ENCODE measurements around the gene ATRIP.
A peak's percentile ranks its signal among the peaks of the same experiment; 100 is the strongest.

The ATRIP gene

GRCh38 chr3:48430708-48431101 lies 15.8 kb upstream of the ATRIP start:
- H2BK12ac ChIP-seq (ENCODE audit: low read length) = no peak overlapping the region
- peak overlapping the region; percentile 91 for H2BK5ac ChIP-seq (ENCODE audit: low read length)
- peak overlapping the region in 1 of 2 donors; percentile 77 for H3K4me3 ChIP-seq (ENCODE audit: low read length in 2 of 2)
- peak overlapping the region; percentile 34 for H2BK15ac ChIP-seq (ENCODE audit: low read length)
- no peak overlapping the region for H3K23ac ChIP-seq (ENCODE audit: low read depth, low read length, poor library complexity)
- H3K4me1 ChIP-seq (ENCODE audit: control insufficient read depth in 2 of 2, insufficient read depth in 1 of 2, low read depth in 1 of 2, low read length in 2 of 2) = peaks cover 23 to 44% of the 10 kb centered on the region in 2 donors
- no peak overlapping the region for H2BK120ac ChIP-seq (ENCODE audit: low read depth, low read length)
- no peak for DNase-seq (ENCODE audit: low spot score)
- peaks cover 16 to 57% of the 10 kb centered on the region in 2 donors for H3K36me3 ChIP-seq (replicated peaks in 1 of 2; ENCODE audit: control insufficient read depth in 2 of 2, insufficient read depth in 2 of 2, low read length in 2 of 2)
- H2AFZ ChIP-seq (ENCODE audit: low read length) = no peak overlapping the region
- H2AK5ac ChIP-seq (ENCODE audit: low read depth, low read length) = peak overlapping the region; percentile 8
- H3K4ac ChIP-seq (ENCODE audit: low read length) = no peak overlapping the region
- H3K27ac ChIP-seq (replicated peaks; ENCODE audit: low read length) = peak overlapping the region; percentile 92
- H3K18ac ChIP-seq (ENCODE audit: low read length) = peak overlapping the region; percentile 58
- H3K9me3 ChIP-seq (replicated peaks in 1 of 2; ENCODE audit: control insufficient read depth in 2 of 2, insufficient read depth in 1 of 2, low read depth in 1 of 2, low read length in 2 of 2) = no peaks in the 10 kb centered on the region
- no peak overlapping the region for H4K91ac ChIP-seq (ENCODE audit: low read depth, low read length, poor library complexity)
- H3K4me2 ChIP-seq (ENCODE audit: insufficient read depth, low read length, poor library complexity, severe bottlenecking) = no peak overlapping the region
- peaks cover 17% of the 10 kb centered on the region for H3K79me1 ChIP-seq (ENCODE audit: low read depth, low read length)
- peak overlapping the region; percentile 73 for H4K8ac ChIP-seq (ENCODE audit: low read depth, low read length)
- H3K9ac ChIP-seq (ENCODE audit: low read depth, low read length, poor library complexity) = no peak overlapping the region
- no peaks in the 10 kb centered on the region for H3K27me3 ChIP-seq (ENCODE audit: control insufficient read depth in 3 of 3, insufficient read depth in 3 of 3, low read depth in 1 of 3, low read length in 3 of 3)
- WGBS, 2 donors (ENCODE audit: extremely low coverage in 2 of 2, insufficient read length in 2 of 2, insufficient replicate concordance in 1 of 2) = no CpG with 5 or more reads among the region's 1 CpG
- H3K14ac ChIP-seq (ENCODE audit: low read length) = no peak overlapping the region

GRCh38 chr3:48431224-48432029 lies 15.1 kb upstream of the ATRIP start:
- H3K23ac ChIP-seq (ENCODE audit: low read depth, low read length, poor library complexity) = no peak overlapping the region
- H2BK5ac ChIP-seq (ENCODE audit: low read length) = no peak overlapping the region
- H3K18ac ChIP-seq (ENCODE audit: low read length) = no peak overlapping the region
- H3K36me3 ChIP-seq (replicated peaks in 1 of 2; ENCODE audit: control insufficient read depth in 2 of 2, insufficient read depth in 2 of 2, low read length in 2 of 2) = peaks cover 16 to 50% of the 10 kb centered on the region in 2 donors
- H3K4ac ChIP-seq (ENCODE audit: low read length) = no peak overlapping the region
- H3K14ac ChIP-seq (ENCODE audit: low read length) = no peak overlapping the region
- H2BK15ac ChIP-seq (ENCODE audit: low read length) = no peak overlapping the region
- WGBS, 2 donors (ENCODE audit: extremely low coverage in 2 of 2, insufficient read length in 2 of 2, insufficient replicate concordance in 1 of 2) = no CpG with 5 or more reads among the region's 8 CpGs
- no peak overlapping the region for H4K91ac ChIP-seq (ENCODE audit: low read depth, low read length, poor library complexity)
- DNase-seq (ENCODE audit: low spot score) = no peak
- H3K9ac ChIP-seq (ENCODE audit: low read depth, low read length, poor library complexity) = no peak overlapping the region
- no peak overlapping the region for H2BK12ac ChIP-seq (ENCODE audit: low read length)
- H3K4me3 ChIP-seq (ENCODE audit: low read length in 2 of 2) = no peak overlapping the region
- no peak overlapping the region for H4K8ac ChIP-seq (ENCODE audit: low read depth, low read length)
- no peak overlapping the region for H3K4me2 ChIP-seq (ENCODE audit: insufficient read depth, low read length, poor library complexity, severe bottlenecking)
- no peak overlapping the region for H2BK120ac ChIP-seq (ENCODE audit: low read depth, low read length)
- H3K27ac ChIP-seq (replicated peaks; ENCODE audit: low read length) = no peak overlapping the region
- peaks cover 14% of the 10 kb centered on the region for H3K79me1 ChIP-seq (ENCODE audit: low read depth, low read length)
- no peaks in the 10 kb centered on the region for H3K27me3 ChIP-seq (ENCODE audit: control insufficient read depth in 3 of 3, insufficient read depth in 3 of 3, low read depth in 1 of 3, low read length in 3 of 3)
- peaks cover 20 to 38% of the 10 kb centered on the region in 2 donors for H3K4me1 ChIP-seq (ENCODE audit: control insufficient read depth in 2 of 2, insufficient read depth in 1 of 2, low read depth in 1 of 2, low read length in 2 of 2)
- H3K9me3 ChIP-seq (replicated peaks in 1 of 2; ENCODE audit: control insufficient read depth in 2 of 2, insufficient read depth in 1 of 2, low read depth in 1 of 2, low read length in 2 of 2) = no peaks in the 10 kb centered on the region
- H2AK5ac ChIP-seq (ENCODE audit: low read depth, low read length) = peak overlapping the region; percentile 5
- H2AFZ ChIP-seq (ENCODE audit: low read length) = no peak overlapping the region

- no peak overlapping the region for H2AFZ ChIP-seq (ENCODE audit: low read length)
- H3K27me3 ChIP-seq (ENCODE audit: control insufficient read depth in 3 of 3, insufficient read depth in 3 of 3, low read depth in 1 of 3, low read length in 3 of 3) = no peaks in the 10 kb centered on the region
- no peak overlapping the region for H2BK15ac ChIP-seq (ENCODE audit: low read length)
- peaks cover 16 to 40% of the 10 kb centered on the region in 2 donors for H3K36me3 ChIP-seq (replicated peaks in 1 of 2; ENCODE audit: control insufficient read depth in 2 of 2, insufficient read depth in 2 of 2, low read length in 2 of 2)
- H4K91ac ChIP-seq (ENCODE audit: low read depth, low read length, poor library complexity) = peak overlapping the region; percentile 80
- no peak overlapping the region for H3K4me3 ChIP-seq (ENCODE audit: low read length in 2 of 2)
- no peak overlapping the region for H4K8ac ChIP-seq (ENCODE audit: low read depth, low read length)
- no peak overlapping the region for H3K4me2 ChIP-seq (ENCODE audit: insufficient read depth, low read length, poor library complexity, severe bottlenecking)
- H3K9ac ChIP-seq (ENCODE audit: low read depth, low read length, poor library complexity) = peak overlapping the region; percentile 57
- no peaks in the 10 kb centered on the region for H3K9me3 ChIP-seq (replicated peaks in 1 of 2; ENCODE audit: control insufficient read depth in 2 of 2, insufficient read depth in 1 of 2, low read depth in 1 of 2, low read length in 2 of 2)
- H3K18ac ChIP-seq (ENCODE audit: low read length) = no peak overlapping the region
- no peak overlapping the region for H2AK5ac ChIP-seq (ENCODE audit: low read depth, low read length)
- H3K23ac ChIP-seq (ENCODE audit: low read depth, low read length, poor library complexity) = no peak overlapping the region
- no peak for DNase-seq (ENCODE audit: low spot score)
- H3K79me1 ChIP-seq (ENCODE audit: low read depth, low read length) = peaks cover 9% of the 10 kb centered on the region
- H2BK5ac ChIP-seq (ENCODE audit: low read length) = no peak overlapping the region
- H2BK120ac ChIP-seq (ENCODE audit: low read depth, low read length) = no peak overlapping the region
- H3K14ac ChIP-seq (ENCODE audit: low read length) = no peak overlapping the region
- H3K27ac ChIP-seq (replicated peaks; ENCODE audit: low read length) = peak overlapping the region; percentile 75
- no peak overlapping the region for H3K4ac ChIP-seq (ENCODE audit: low read length)
- no peak overlapping the region for H2BK12ac ChIP-seq (ENCODE audit: low read length)
- peaks cover 11 to 30% of the 10 kb centered on the region in 2 donors for H3K4me1 ChIP-seq (ENCODE audit: control insufficient read depth in 2 of 2, insufficient read depth in 1 of 2, low read depth in 1 of 2, low read length in 2 of 2)
- WGBS, 2 donors (ENCODE audit: extremely low coverage in 2 of 2, insufficient read length in 2 of 2, insufficient replicate concordance in 1 of 2) = no CpG with 5 or more reads among the region's 16 CpGs
These were observed 13.8 kb upstream of the ATRIP start for GRCh38 chr3:48432411-48433371.
